Testis (tissue), 2 donors: ENCODE results near the gene DUSP14.

Experiments
- CTCF ChIP-seq, 3 experiments: fragments of 450-650 bp in 2 of 3; fragments of 200-600 bp in 1 of 3; sonication (generic) in 1 of 3; IDR thresholded peaks; one replicate each; pipeline ENCODE4 v1.5.1; 2016 to 2019; ENCODE audit warnings: antibody characterized with exemption in 3 of 3, mild to moderate bottlenecking in 2 of 3, moderate library complexity in 1 of 3
- POLR2A ChIP-seq: fragments of 450-650 bp; IDR thresholded peaks from one replicate; pipeline ENCODE4 v1.6.1; 2017; ENCODE audit warnings: antibody characterized with exemption, mild to moderate bottlenecking, moderate library complexity

- no peak for TF ChIP-seq POLR2A
- no peak for TF ChIP-seq CTCF (IDR thresholded peaks at IDR 0.05)
Observed at GRCh38 chr17:37493249-37494027, 3.7 kb downstream of the DUSP14 start.
